ENCODE results near the gene EEF1G. TPM values are rescaled to one million over a fixed set of nuclear protein-coding genes. Genes with fewer than 3 reads are reported as not detected.
A peak's percentile ranks its signal among the peaks of the same experiment; 100 is the strongest.

Gene EEF1G
- total and polyA plus RNA-seq, 9 of the 15 experiments (the other 6 are each of a cell fraction or from before 2014, with no cell fraction given) = 985 to 2,349 (median 2,035) TPM

GRCh38 chr11:62599069-62599696 is 25.5 kb upstream of the EEF1G start:
- BruUV-seq (replicated peaks) = no TSS peak
- H3K9me3 ChIP-seq (replicated peaks; ENCODE audit: control insufficient read depth, insufficient read depth, low read depth, low read length) = no peaks in the 10 kb centered on the region
- ChIA-PET POLR2A (interaction anchor here (0.5 to 1.6 kb wide), 9 partner anchors 13 to 1685 kb away, joined by 3 to 6 read pairs (median 3); partner anchors contain the start of genes C11orf98, CSKMT, EEF1G and TMEM109), CTCF (ENCODE audit: low intra/inter-chr PET ratio) (interaction anchor here (0.7 kb wide), 1 partner anchor 9 kb away, joined by 3 read pairs; no protein-coding TSS in a partner anchor)
- DNase-seq (ENCODE audit: extremely low read depth in 1 of 4, low spot score in 3 of 4) (peak; percentile 95 to 99 (median 97)), ATAC-seq (peak; percentile 81), FAIRE-seq (peak; percentile 100)
- peak overlapping the region; percentile 97 for H3K27ac ChIP-seq (ENCODE audit: extremely low read depth, low read depth, low read length)
- in situ Hi-C loops (cut with MboI) (no loop called here), intact Hi-C loops (cut with micrococcal nuclease) (loop anchor here (1.0 to 10.0 kb wide), 2 partner anchors 47 to 286 kb away; partner anchors contain the start of genes GANAB and SLC3A2)
- H3K4me1 ChIP-seq (replicated peaks in 1 of 2; ENCODE audit: control insufficient read depth in 2 of 2, insufficient read depth in 2 of 2, low read length in 2 of 2) = peaks cover 14 to 27% of the 10 kb centered on the region in 2 experiments; a peak in 4 of 5 replicates
- no peaks in the 10 kb centered on the region for H3K9me1 ChIP-seq (ENCODE audit: control insufficient read depth, insufficient read depth, low read length)
- H2AFZ ChIP-seq (ENCODE audit: low read depth, low read length) = no peak overlapping the region
- WGBS (ENCODE audit: insufficient coverage, low coverage, missing lambda C conversion rate) = 17% methylated on average over 5 of the region's 7 CpGs
- H3K79me2 ChIP-seq (ENCODE audit: control insufficient read depth, insufficient read depth, low read length) = peaks cover 46% of the 10 kb centered on the region
- H3K4me2 ChIP-seq (ENCODE audit: insufficient read depth, low read length) = peak overlapping the region; percentile 95
- no peaks in the 10 kb centered on the region for H4K20me1 ChIP-seq (replicated peaks; ENCODE audit: control insufficient read depth, insufficient read depth, low read length)
- peaks cover 73% of the 10 kb centered on the region for H3K36me3 ChIP-seq (ENCODE audit: control insufficient read depth, insufficient read depth, low read length)
- H3K27me3 ChIP-seq (ENCODE audit: control insufficient read depth in 2 of 2, insufficient read depth in 2 of 2, low read length in 2 of 2) = no peaks in the 10 kb centered on the region
- H3K9ac ChIP-seq (ENCODE audit: insufficient read depth in 1 of 2, low read depth in 2 of 2, low read length in 2 of 2) = peak overlapping the region; percentile 33 to 95; a peak in 3 of 4 replicates
- peak overlapping the region; percentile 95; the same call in 1 of the 2 replicates for H3K4me3 ChIP-seq
- TF ChIP-seq ZBTB49 (CRISPR knock-in tag; IDR thresholded peaks at IDR 0.05; ENCODE audit: borderline replicate concordance) (no peak), CBFA2T2 (conservative IDR thresholded peaks at IDR 0.05) (no peak), POLR2H (tag; IDR thresholded peaks at IDR 0.05; ENCODE audit: low read depth) (peak; percentile 59), E2F4 (CRISPR knock-in tag; IDR thresholded peaks at IDR 0.05; ENCODE audit: low read depth) (no peak), HLTF (IDR thresholded peaks at IDR 0.05) (no peak), EHMT2 (IDR thresholded peaks at IDR 0.05) (no peak), ZNF436 (CRISPR knock-in tag; IDR thresholded peaks at IDR 0.05) (no peak), MITF (IDR thresholded peaks at IDR 0.05) (no peak), ASH1L (IDR thresholded peaks at IDR 0.05; ENCODE audit: borderline replicate concordance, low read depth, partially characterized antibody) (peak; percentile 60), VEZF1 (CRISPR knock-in tag; IDR thresholded peaks at IDR 0.05) (peak; percentile 99), RBFOX2 (IDR thresholded peaks at IDR 0.05; ENCODE audit: low read depth, low read length) (peak; percentile 70)

Data from K562 (cell line).